Measurements from ENCODE around the gene SLIRP.

DNA sequence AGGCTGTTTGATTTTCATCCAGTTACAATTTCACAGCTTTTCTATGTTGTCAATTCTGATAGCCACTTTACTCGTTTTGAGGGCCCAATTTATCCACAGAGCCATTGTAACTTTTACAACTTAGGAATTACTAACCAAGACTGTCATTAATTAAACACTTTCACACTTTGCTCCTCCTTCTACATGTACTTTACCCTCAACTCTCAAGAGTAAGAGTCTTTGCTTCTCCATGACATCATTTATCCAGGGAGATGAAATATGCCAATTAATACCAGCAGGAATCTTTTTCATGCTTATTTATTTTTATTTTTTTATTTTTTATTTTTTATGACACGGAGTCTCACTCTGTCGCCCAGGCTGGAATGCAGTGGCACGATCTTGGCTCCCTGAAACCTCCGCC lies 13.5 kb downstream of the SLIRP start:
- TF ChIP-seq, protein P1, sequence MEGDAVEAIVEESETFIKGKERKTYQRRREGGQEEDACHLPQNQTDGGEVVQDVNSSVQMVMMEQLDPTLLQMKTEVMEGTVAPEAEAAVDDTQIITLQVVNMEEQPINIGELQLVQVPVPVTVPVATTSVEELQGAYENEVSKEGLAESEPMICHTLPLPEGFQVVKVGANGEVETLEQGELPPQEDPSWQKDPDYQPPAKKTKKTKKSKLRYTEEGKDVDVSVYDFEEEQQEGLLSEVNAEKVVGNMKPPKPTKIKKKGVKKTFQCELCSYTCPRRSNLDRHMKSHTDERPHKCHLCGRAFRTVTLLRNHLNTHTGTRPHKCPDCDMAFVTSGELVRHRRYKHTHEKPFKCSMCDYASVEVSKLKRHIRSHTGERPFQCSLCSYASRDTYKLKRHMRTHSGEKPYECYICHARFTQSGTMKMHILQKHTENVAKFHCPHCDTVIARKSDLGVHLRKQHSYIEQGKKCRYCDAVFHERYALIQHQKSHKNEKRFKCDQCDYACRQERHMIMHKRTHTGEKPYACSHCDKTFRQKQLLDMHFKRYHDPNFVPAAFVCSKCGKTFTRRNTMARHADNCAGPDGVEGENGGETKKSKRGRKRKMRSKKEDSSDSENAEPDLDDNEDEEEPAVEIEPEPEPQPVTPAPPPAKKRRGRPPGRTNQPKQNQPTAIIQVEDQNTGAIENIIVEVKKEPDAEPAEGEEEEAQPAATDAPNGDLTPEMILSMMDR (IDR thresholded peaks at IDR 0.05) = no peak
- TF ChIP-seq ZFX (IDR thresholded peaks at IDR 0.05; ENCODE audit: borderline replicate concordance) = no peak
